ENCODE results near the gene C12orf43. TPM values are rescaled to one million over a fixed set of nuclear protein-coding genes. Genes with fewer than 3 reads are reported as not detected.

The C12orf43 gene
- total RNA-seq, 1 experiment from 2014 or later = 25.7 TPM

DNA sequence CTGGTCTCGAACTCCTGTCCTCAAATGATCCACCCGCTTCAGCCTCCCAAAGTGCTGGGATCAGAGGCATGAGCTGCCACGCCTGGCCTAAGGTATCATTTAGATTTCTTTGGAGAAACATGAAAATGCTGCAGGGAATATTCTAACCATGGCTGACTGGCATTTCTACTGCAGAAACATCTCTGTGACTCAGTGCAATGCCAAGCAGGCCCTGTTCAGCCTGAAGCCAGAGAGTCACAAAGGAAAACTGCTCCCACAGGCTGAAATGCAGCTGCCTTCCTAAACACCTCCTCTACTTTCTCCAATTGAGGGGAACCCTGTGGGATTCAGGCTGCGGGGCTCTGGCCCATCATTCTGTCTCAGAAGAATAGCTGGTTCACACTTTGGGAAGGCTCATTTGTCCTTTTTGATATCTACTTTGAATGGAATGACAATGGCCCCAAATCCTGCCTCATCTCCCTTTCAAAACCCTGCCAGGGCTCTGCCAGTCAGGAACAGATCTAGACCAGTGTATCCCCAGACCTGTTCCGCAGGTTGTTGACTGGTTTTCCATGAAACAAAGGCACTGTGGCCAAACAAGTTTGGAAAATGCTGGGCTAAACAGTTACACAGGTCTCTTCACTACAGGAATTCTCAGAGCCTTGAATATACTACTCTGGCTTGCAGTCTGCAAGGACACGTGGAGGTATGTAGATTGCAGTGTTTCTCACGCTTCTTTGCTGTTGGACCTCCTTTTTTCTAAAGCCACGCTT, 7.8 kb downstream of the C12orf43 start:
- H2BK15ac ChIP-seq (ENCODE audit: low read depth, low read length) = no peak overlapping the region
- H3K27ac ChIP-seq (ENCODE audit: insufficient read length, low read depth, low read length) = no peak overlapping the region
- H4K8ac ChIP-seq (replicated peaks; ENCODE audit: insufficient read length, low read depth, low read length) = no peak overlapping the region
- no peak overlapping the region for H3K27ac Mint-ChIP-seq
- peaks cover 42 to 78% (median 69%) of the 10 kb centered on the region in 3 experiments for H3K36me3 Mint-ChIP-seq (ENCODE audit: insufficient read depth in 1 of 3, low read depth in 3 of 3)
- H3K4me1 ChIP-seq (ENCODE audit: insufficient read depth, low read length) = no peaks in the 10 kb centered on the region
- TF ChIP-seq, protein P1, sequence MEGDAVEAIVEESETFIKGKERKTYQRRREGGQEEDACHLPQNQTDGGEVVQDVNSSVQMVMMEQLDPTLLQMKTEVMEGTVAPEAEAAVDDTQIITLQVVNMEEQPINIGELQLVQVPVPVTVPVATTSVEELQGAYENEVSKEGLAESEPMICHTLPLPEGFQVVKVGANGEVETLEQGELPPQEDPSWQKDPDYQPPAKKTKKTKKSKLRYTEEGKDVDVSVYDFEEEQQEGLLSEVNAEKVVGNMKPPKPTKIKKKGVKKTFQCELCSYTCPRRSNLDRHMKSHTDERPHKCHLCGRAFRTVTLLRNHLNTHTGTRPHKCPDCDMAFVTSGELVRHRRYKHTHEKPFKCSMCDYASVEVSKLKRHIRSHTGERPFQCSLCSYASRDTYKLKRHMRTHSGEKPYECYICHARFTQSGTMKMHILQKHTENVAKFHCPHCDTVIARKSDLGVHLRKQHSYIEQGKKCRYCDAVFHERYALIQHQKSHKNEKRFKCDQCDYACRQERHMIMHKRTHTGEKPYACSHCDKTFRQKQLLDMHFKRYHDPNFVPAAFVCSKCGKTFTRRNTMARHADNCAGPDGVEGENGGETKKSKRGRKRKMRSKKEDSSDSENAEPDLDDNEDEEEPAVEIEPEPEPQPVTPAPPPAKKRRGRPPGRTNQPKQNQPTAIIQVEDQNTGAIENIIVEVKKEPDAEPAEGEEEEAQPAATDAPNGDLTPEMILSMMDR (conservative IDR thresholded peaks at IDR 0.05) = no peak
- H2BK120ac ChIP-seq (ENCODE audit: low read depth, low read length, poor library complexity, severe bottlenecking) = no peak overlapping the region
- no peak overlapping the region for H4K91ac ChIP-seq (ENCODE audit: insufficient read length, low read depth, low read length)
- H3K27me3 ChIP-seq (ENCODE audit: insufficient read depth, low read length) = no peaks in the 10 kb centered on the region
- H3K79me2 ChIP-seq (ENCODE audit: insufficient read depth, low read length) = no peaks in the 10 kb centered on the region
- H4K20me1 ChIP-seq (ENCODE audit: control insufficient read depth, insufficient read depth, insufficient read length) = no peaks in the 10 kb centered on the region
- no peak overlapping the region for H3K23ac ChIP-seq (ENCODE audit: insufficient read length, low read depth, low read length)
- H2BK5ac ChIP-seq (ENCODE audit: insufficient read length, low read length) = no peak overlapping the region
- no peak overlapping the region for H2BK12ac ChIP-seq (ENCODE audit: insufficient read length, low read depth, low read length)
- H3K4me2 ChIP-seq (ENCODE audit: insufficient read depth, insufficient read length, low read length) = no peak overlapping the region
- H3K4ac ChIP-seq (ENCODE audit: low read depth, low read length) = no peak overlapping the region
- H3K79me1 ChIP-seq (ENCODE audit: insufficient read depth, low read depth, low read length, poor library complexity, severe bottlenecking) = no peaks in the 10 kb centered on the region
- no peak overlapping the region for H3K56ac ChIP-seq (ENCODE audit: insufficient read length, low read depth, low read length)
- no peak overlapping the region for H3K14ac ChIP-seq (ENCODE audit: insufficient read depth, low read length)
- no peaks in the 10 kb centered on the region; a peak in 1 of 4 replicates for H3K4me1 Mint-ChIP-seq
- H3K23me2 ChIP-seq (ENCODE audit: insufficient read length, low read depth, low read length, poor library complexity, severe bottlenecking) = no peaks in the 10 kb centered on the region
- H3K4me3 Mint-ChIP-seq = no peak overlapping the region
- H3T11ph ChIP-seq (ENCODE audit: low read length) = no peak overlapping the region
- H3K27me3 Mint-ChIP-seq (ENCODE audit: low read depth) = no peaks in the 10 kb centered on the region
- no peak for DNase-seq
- no peak overlapping the region for H2AK5ac ChIP-seq (ENCODE audit: insufficient read length, low read length)
- H4K5ac ChIP-seq (ENCODE audit: insufficient read length, low read depth, low read length) = no peak overlapping the region
- no CpG with 5 or more reads among the region's 8 CpGs for WGBS (ENCODE audit: extremely low coverage, insufficient read length, low lambda C conversion rate)
- no peaks in the 10 kb centered on the region for H3K9me3 Mint-ChIP-seq
- H2BK20ac ChIP-seq (ENCODE audit: low read depth, low read length, poor library complexity, severe bottlenecking) = no peak overlapping the region
- no peak overlapping the region for H3K9ac ChIP-seq (ENCODE audit: extremely low read depth, insufficient read length, low read length)
- no peak overlapping the region for H3K18ac ChIP-seq (ENCODE audit: insufficient read length, low read depth, low read length)
- H2AFZ ChIP-seq (ENCODE audit: low read length) = no peak overlapping the region
- no peaks in the 10 kb centered on the region for H3K9me3 ChIP-seq (ENCODE audit: control insufficient read depth, low read depth, low read length)
